Activated CD4-positive, CD25-positive, alpha-beta regulatory T cell (primary cell): ENCODE results near the gene MATN4.

ENCODE experiments used
- DNase-seq, 4 experiments: peaks; one replicate each; lab custom pipeline; 2025; lab: John Stamatoyannopoulos, UW

MATN4 gene

GRCh38 chr20:45248609-45249008 lies 59.5 kb downstream of the MATN4 start:
- no peak for DNase-seq

- DNase-seq = no peak
Observed at GRCh38 chr20:45247865-45248264, 60.2 kb downstream of the MATN4 start.

GRCh38 chr20:45246109-45246508 lies 62.0 kb downstream of the MATN4 start:
- DNase-seq = no peak
